Neural progenitor cell (in vitro differentiated cells): ENCODE data around the gene TPM1. TPM values are rescaled to one million over a fixed set of nuclear protein-coding genes. Genes with fewer than 3 reads are reported as not detected.

ENCODE experiments used
- DNase-seq: peaks from one replicate; pipeline ENCODE4 v3.0.0-alpha.2; 2016; ENCODE audit warnings: low spot score
- H2AFZ ChIP-seq: fragments of 200-600 bp; sonication (generic); replicated peaks from 2 replicates; pipeline ENCODE4 v1.6.1; 2016; ENCODE audit warnings: antibody characterized with exemption
- H3F3A ChIP-seq: fragments of 200-600 bp; sonication (generic); 2 replicates; pipeline ENCODE4 v1.6.1; 2016; ENCODE audit warnings: antibody characterized with exemption, low read depth
- H3K27ac ChIP-seq: fragments of 200-600 bp; sonication (generic); 2 replicates; pipeline ENCODE4 v1.5.1; 2016; ENCODE audit warnings: mild to moderate bottlenecking
- H3K27me3 ChIP-seq: fragments of 200-600 bp; sonication (generic); 2 replicates; pipeline ENCODE4 v1.6.1; 2016; ENCODE audit warnings: mild to moderate bottlenecking, moderate library complexity
- H3K36me3 ChIP-seq: fragments of 200-600 bp; sonication (generic); 2 replicates; pipeline ENCODE4 v1.5.1; 2016
- H3K4me1 ChIP-seq: fragments of 200-600 bp; sonication (generic); 2 replicates; pipeline ENCODE4 v1.6.1; 2016; ENCODE audit warnings: mixed run types
- H3K4me2 ChIP-seq: fragments of 200-600 bp; sonication (generic); 2 replicates; pipeline ENCODE4 v1.6.1; 2016
- H3K4me3 ChIP-seq: fragments of 200-600 bp; sonication (generic); 2 replicates; pipeline ENCODE4 v1.5.1; 2016
- H3K79me2 ChIP-seq: fragments of 200-600 bp; sonication (generic); 2 replicates; pipeline ENCODE4 v1.6.1; 2016; ENCODE audit warnings: low read depth
- H3K9ac ChIP-seq: fragments of 200-600 bp; sonication (generic); 2 replicates; pipeline ENCODE4 v1.6.1; 2016
- H3K9me3 ChIP-seq: fragments of 200-600 bp; sonication (generic); 2 replicates; pipeline ENCODE4 v1.5.1; 2016; ENCODE audit warnings: low read depth
- H4K20me1 ChIP-seq: fragments of 200-600 bp; sonication (generic); 2 replicates; pipeline ENCODE4 v1.6.1; 2016; ENCODE audit warnings: low read depth
- H3K27ac Mint-ChIP-seq: 3 replicates; pipeline ENCODE4 v1.8.0; 2021; ENCODE audit warnings: mixed read lengths
- H3K27me3 Mint-ChIP-seq: 2 replicates; pipeline ENCODE4 v1.8.0; 2022; ENCODE audit warnings: low read depth, mild to moderate bottlenecking, inconsistent platforms, moderate library complexity, mixed read lengths; ENCODE audit not compliant: insufficient read depth
- H3K36me3 Mint-ChIP-seq: 3 replicates; pipeline ENCODE4 v1.8.0; 2021; ENCODE audit warnings: mixed read lengths
- H3K4me1 Mint-ChIP-seq: 3 replicates; pipeline ENCODE4 v1.8.0; 2021; ENCODE audit warnings: mixed read lengths
- H3K4me3 Mint-ChIP-seq: 3 replicates; pipeline ENCODE4 v1.8.0; 2021; ENCODE audit warnings: mild to moderate bottlenecking, moderate library complexity, mixed read lengths
- H3K9me3 Mint-ChIP-seq: 3 replicates; pipeline ENCODE4 v1.8.0; 2020; ENCODE audit warnings: mixed read lengths
- CTCF ChIP-seq: fragments of 200-600 bp; sonication (generic); IDR thresholded peaks from 2 replicates; pipeline ENCODE4 v1.5.1; 2017; ENCODE audit warnings: antibody characterized with exemption, mild to moderate bottlenecking
- EZH2 ChIP-seq: fragments of 200-600 bp; sonication (generic); IDR thresholded peaks from 2 replicates; pipeline ENCODE4 v1.6.1; 2017; ENCODE audit warnings: antibody characterized with exemption, mild to moderate bottlenecking, moderate library complexity
- EZH2phosphoT487 ChIP-seq: fragments of 200-600 bp; sonication (generic); IDR thresholded peaks from 2 replicates; pipeline ENCODE4 v1.6.1; 2017; ENCODE audit warnings: antibody characterized with exemption
- total RNA-seq: library from RNA; depleted of rRNA; stranded (reverse); fragments of >200 nt; gene quantifications from 2 replicates; pipeline ENCODE4 v1.2.3, GENCODE V29; 2015; ENCODE audit warnings: low replicate concordance

TPM1 gene
- total RNA-seq, 1 donor from 2014 or later: 623 TPM

GRCh38 chr15:63030101-63030551 lies 12.4 kb upstream of the TPM1 start:
- TF ChIP-seq EZH2phosphoT487 (no peak), EZH2 (no peak), CTCF (no peak)
- DNase-seq: no peak
- H3K36me3 ChIP-seq: no peaks in the 10 kb centered on the region
- H3K9ac ChIP-seq: no peak overlapping the region
- H3K4me3 ChIP-seq: no peak overlapping the region
- H3K79me2 ChIP-seq: no peaks in the 10 kb centered on the region
- no peaks in the 10 kb centered on the region for H3K27me3 ChIP-seq
- H3K27me3 Mint-ChIP-seq: no peaks in the 10 kb centered on the region
- no peak overlapping the region for H3K4me3 Mint-ChIP-seq
- no peaks in the 10 kb centered on the region for H3F3A ChIP-seq
- H2AFZ ChIP-seq: peak overlapping the region; percentile 54
- H3K4me2 ChIP-seq: no peak overlapping the region
- no peaks in the 10 kb centered on the region for H4K20me1 ChIP-seq
- no peaks in the 10 kb centered on the region for H3K9me3 Mint-ChIP-seq
- H3K36me3 Mint-ChIP-seq: no peaks in the 10 kb centered on the region
- H3K4me1 ChIP-seq: peaks cover 7% of the 10 kb centered on the region
- peaks cover 17% of the 10 kb centered on the region for H3K4me1 Mint-ChIP-seq
- H3K27ac Mint-ChIP-seq: no peak overlapping the region
- H3K27ac ChIP-seq: no peak overlapping the region
- H3K9me3 ChIP-seq: no peaks in the 10 kb centered on the region

- H3K36me3 Mint-ChIP-seq: no peaks in the 10 kb centered on the region
- no peak overlapping the region for H2AFZ ChIP-seq
- no peaks in the 10 kb centered on the region for H3F3A ChIP-seq
- TF ChIP-seq EZH2phosphoT487: no peak
- TF ChIP-seq CTCF: no peak
- no peak for TF ChIP-seq EZH2
- peaks cover 20% of the 10 kb centered on the region for H3K4me1 Mint-ChIP-seq
- DNase-seq: no peak
- H3K4me3 Mint-ChIP-seq: no peak overlapping the region
- no peaks in the 10 kb centered on the region for H3K4me1 ChIP-seq
- no peaks in the 10 kb centered on the region for H3K36me3 ChIP-seq
- H3K9ac ChIP-seq: no peak overlapping the region
- H3K79me2 ChIP-seq: no peaks in the 10 kb centered on the region
- peaks cover 2% of the 10 kb centered on the region for H3K9me3 Mint-ChIP-seq
- no peaks in the 10 kb centered on the region for H3K27me3 ChIP-seq
- no peak overlapping the region for H3K27ac Mint-ChIP-seq
- no peaks in the 10 kb centered on the region for H3K9me3 ChIP-seq
- no peaks in the 10 kb centered on the region for H4K20me1 ChIP-seq
- H3K27ac ChIP-seq: no peak overlapping the region
- H3K4me2 ChIP-seq: no peak overlapping the region
- no peaks in the 10 kb centered on the region for H3K27me3 Mint-ChIP-seq
- no peak overlapping the region for H3K4me3 ChIP-seq
These were observed 8.0 kb upstream of the TPM1 start for GRCh38 chr15:63034578-63034977.

GRCh38 chr15:63035253-63035652 lies 7.3 kb upstream of the TPM1 start:
- Histone ChIP-seq H3K27ac (no peak overlapping the region), H3K9ac (no peak overlapping the region)
- no peak overlapping the region for H3K27ac Mint-ChIP-seq

More at GRCh38 chr15:63035253-63035652, 7.3 kb upstream of the TPM1 start:
- Histone ChIP-seq H3K79me2 (no peaks in the 10 kb centered on the region), H3K36me3 (no peaks in the 10 kb centered on the region), H3K4me3 (no peak overlapping the region), H3K4me2 (no peak overlapping the region), H3K4me1 (no peaks in the 10 kb centered on the region), H4K20me1 (no peaks in the 10 kb centered on the region), H3K9me3 (no peaks in the 10 kb centered on the region), H2AFZ (no peak overlapping the region), H3F3A (no peaks in the 10 kb centered on the region), H3K27me3 (no peaks in the 10 kb centered on the region)
- peaks cover 2% of the 10 kb centered on the region for H3K36me3 Mint-ChIP-seq
- peaks cover 5% of the 10 kb centered on the region for H3K9me3 Mint-ChIP-seq
- H3K4me1 Mint-ChIP-seq: peaks cover 14% of the 10 kb centered on the region
- no peaks in the 10 kb centered on the region for H3K27me3 Mint-ChIP-seq
- no peak for DNase-seq
- TF ChIP-seq EZH2: no peak
- TF ChIP-seq CTCF: no peak
- TF ChIP-seq EZH2phosphoT487: no peak
- H3K4me3 Mint-ChIP-seq: no peak overlapping the region
